Measurements from ENCODE around the gene TSC22D1. TPM values are rescaled to one million over a fixed set of nuclear protein-coding genes. Genes with fewer than 3 reads are reported as not detected.

TSC22D1 gene
- total RNA-seq, 1 donor from 2014 or later = 181 TPM

DNA sequence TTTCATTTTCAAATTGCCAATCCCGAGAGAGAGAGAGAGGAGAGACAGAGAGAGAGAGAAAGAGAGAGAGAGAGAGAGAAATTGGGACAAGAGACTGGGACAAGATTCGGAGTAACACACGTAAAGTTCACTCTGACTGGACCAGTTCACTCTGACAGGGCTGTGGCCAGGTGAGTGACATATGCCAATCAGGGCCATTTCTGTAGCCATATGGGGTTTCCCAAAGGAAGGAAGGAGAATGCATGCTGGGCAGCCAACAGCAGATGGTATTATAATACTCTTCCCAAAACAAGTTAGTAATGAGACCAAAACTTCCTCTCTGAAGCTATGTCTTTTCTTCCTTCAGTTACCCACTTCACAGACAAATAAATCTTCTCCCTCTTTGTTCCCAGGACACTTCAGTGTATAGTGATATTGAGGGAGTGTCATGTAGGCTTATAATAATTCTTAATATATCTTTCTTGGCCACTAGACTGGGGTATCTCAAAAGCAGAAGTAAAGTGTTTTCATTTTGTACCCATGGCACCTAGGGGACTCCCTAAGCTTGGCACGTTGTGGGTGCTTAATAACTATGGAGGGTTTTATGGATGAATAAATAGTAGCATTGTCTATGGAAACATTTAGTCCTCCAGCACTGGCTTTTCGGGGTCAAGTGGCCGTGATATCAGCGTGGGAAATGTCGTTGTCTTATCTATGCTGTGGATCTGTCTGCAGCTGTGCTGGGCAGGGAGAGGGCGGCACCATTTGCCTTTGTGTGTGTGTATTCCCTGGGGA, 150.9 kb downstream of the TSC22D1 start:
- H3K36me3 Mint-ChIP-seq = peaks cover 3% of the 10 kb centered on the region
- Histone ChIP-seq H3K4me3 (no peak overlapping the region), H3K36me3 (no peaks in the 10 kb centered on the region), H2AFZ (replicated peaks) (no peak overlapping the region), H4K20me1 (ENCODE audit: low read depth) (no peaks in the 10 kb centered on the region), H3K79me2 (ENCODE audit: low read depth) (no peaks in the 10 kb centered on the region), H3K4me1 (peaks cover 4% of the 10 kb centered on the region), H3K4me2 (no peak overlapping the region), H3K27ac (no peak overlapping the region), H3K9me3 (ENCODE audit: low read depth) (no peaks in the 10 kb centered on the region), H3F3A (ENCODE audit: low read depth) (no peaks in the 10 kb centered on the region), H3K9ac (no peak overlapping the region), H3K27me3 (no peaks in the 10 kb centered on the region)
- peaks cover 3% of the 10 kb centered on the region for H3K27me3 Mint-ChIP-seq (ENCODE audit: insufficient read depth, low read depth)
- H3K4me1 Mint-ChIP-seq = peaks cover 15% of the 10 kb centered on the region
- no peak overlapping the region for H3K4me3 Mint-ChIP-seq
- no peak for DNase-seq (ENCODE audit: low spot score)
- H3K27ac Mint-ChIP-seq = no peak overlapping the region
- TF ChIP-seq EZH2 (IDR thresholded peaks at IDR 0.05) (no peak), EZH2phosphoT487 (IDR thresholded peaks at IDR 0.05) (no peak)
- TF ChIP-seq, protein P1, sequence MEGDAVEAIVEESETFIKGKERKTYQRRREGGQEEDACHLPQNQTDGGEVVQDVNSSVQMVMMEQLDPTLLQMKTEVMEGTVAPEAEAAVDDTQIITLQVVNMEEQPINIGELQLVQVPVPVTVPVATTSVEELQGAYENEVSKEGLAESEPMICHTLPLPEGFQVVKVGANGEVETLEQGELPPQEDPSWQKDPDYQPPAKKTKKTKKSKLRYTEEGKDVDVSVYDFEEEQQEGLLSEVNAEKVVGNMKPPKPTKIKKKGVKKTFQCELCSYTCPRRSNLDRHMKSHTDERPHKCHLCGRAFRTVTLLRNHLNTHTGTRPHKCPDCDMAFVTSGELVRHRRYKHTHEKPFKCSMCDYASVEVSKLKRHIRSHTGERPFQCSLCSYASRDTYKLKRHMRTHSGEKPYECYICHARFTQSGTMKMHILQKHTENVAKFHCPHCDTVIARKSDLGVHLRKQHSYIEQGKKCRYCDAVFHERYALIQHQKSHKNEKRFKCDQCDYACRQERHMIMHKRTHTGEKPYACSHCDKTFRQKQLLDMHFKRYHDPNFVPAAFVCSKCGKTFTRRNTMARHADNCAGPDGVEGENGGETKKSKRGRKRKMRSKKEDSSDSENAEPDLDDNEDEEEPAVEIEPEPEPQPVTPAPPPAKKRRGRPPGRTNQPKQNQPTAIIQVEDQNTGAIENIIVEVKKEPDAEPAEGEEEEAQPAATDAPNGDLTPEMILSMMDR (IDR thresholded peaks at IDR 0.05) = no peak
- H3K9me3 Mint-ChIP-seq = peaks cover 7% of the 10 kb centered on the region

DNA sequence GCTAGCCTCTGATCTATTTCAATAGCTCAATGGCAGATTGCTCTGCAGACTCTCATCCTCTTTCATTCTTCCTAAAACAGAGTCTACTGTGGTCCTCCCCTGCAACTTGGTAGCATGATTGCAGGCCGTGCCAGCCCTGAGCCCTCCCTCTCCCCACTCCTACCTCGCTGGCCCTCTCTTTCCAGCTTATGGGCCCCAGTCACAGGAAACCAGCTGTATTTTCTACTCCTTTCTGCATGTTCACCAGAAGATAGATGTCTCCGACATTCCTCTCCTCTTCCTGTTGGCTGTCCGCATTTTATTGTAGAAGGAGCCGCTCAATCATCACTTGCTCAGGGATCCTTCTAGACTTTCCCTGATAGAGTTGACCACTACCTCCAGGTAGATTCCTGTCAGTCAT, 152.3 kb downstream of the TSC22D1 start:
- H3K27ac Mint-ChIP-seq = peak overlapping the region; percentile 4
- TF ChIP-seq EZH2 (IDR thresholded peaks at IDR 0.05) = no peak
- TF ChIP-seq, protein P1 (IDR thresholded peaks at IDR 0.05) = no peak

DNA sequence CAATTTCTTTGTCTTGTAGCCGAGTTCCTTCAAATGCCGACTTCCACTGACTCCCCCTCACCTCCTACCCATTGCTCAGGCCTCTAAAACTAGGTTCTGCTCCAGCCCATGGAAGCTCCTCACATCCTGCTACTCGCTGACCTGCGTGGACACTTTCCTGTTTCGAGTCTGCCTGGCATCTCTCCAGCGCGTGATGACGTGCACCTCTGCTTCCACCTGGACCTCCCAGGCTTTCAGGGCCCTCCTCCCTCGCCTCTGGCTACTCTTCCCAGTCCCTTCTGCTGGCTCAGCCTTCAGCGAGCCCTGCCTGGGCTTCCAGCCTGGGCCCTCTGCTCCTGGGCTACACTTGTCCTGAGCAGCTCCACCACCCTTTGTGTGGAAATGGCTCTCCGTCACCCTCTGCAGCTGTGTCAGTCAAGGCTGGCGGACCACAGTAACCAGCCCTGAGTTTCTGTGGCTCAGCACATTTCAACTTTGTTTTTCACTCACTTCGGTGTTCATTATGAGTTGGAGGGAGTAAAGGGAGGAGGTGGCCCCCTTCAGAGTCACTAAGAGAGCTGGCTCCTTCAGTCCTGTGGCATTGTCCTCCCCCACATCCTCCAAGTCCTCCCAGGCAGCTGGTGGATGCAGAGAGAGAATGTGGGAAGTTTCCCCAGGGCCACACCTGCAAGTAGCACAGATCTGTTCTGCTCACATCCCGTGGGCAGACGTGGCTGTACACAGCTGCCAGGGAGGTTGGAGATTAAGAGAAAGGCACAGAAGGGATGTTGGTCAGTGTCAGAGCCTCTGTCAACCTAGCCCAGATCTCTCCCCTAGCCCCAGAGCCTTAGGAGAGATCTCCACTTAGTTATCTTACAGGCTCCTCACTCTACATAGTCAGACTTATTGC, 153.1 kb downstream of the TSC22D1 start:
- H3K4me3 Mint-ChIP-seq = no peak overlapping the region
- H3K9me3 ChIP-seq (ENCODE audit: low read depth) = no peaks in the 10 kb centered on the region
- H3K4me2 ChIP-seq = no peak overlapping the region
- H3K9ac ChIP-seq = no peak overlapping the region
- H2AFZ ChIP-seq (replicated peaks) = no peak overlapping the region
- no peak overlapping the region for H3K27ac ChIP-seq
- no peaks in the 10 kb centered on the region for H4K20me1 ChIP-seq (ENCODE audit: low read depth)
- no peak for TF ChIP-seq EZH2 (IDR thresholded peaks at IDR 0.05)
- TF ChIP-seq, protein P1 (IDR thresholded peaks at IDR 0.05) = no peak
- TF ChIP-seq EZH2phosphoT487 (IDR thresholded peaks at IDR 0.05) = no peak
- H3K4me1 ChIP-seq = peaks cover 4% of the 10 kb centered on the region
- H3K4me1 Mint-ChIP-seq = peaks cover 15% of the 10 kb centered on the region
- peaks cover under 1% of the 10 kb centered on the region for H3K36me3 Mint-ChIP-seq
- no peaks in the 10 kb centered on the region for H3K79me2 ChIP-seq (ENCODE audit: low read depth)
- no peaks in the 10 kb centered on the region for H3K36me3 ChIP-seq
- peaks cover 3% of the 10 kb centered on the region for H3K27me3 Mint-ChIP-seq (ENCODE audit: insufficient read depth, low read depth)
- H3K27ac Mint-ChIP-seq = peak overlapping the region; percentile 73
- DNase-seq (ENCODE audit: low spot score) = no peak
- peaks cover 7% of the 10 kb centered on the region for H3K9me3 Mint-ChIP-seq
- no peaks in the 10 kb centered on the region for H3F3A ChIP-seq (ENCODE audit: low read depth)
- no peak overlapping the region for H3K4me3 ChIP-seq
- H3K27me3 ChIP-seq = no peaks in the 10 kb centered on the region

More for the DNA sequence above, 152.3 kb downstream of the TSC22D1 start:
- no peak overlapping the region for H3K27ac ChIP-seq
- H3K4me1 ChIP-seq = peaks cover 4% of the 10 kb centered on the region
- no peak overlapping the region for H3K4me3 ChIP-seq
- H2AFZ ChIP-seq (replicated peaks) = no peak overlapping the region
- H3K4me2 ChIP-seq = no peak overlapping the region
- Mint-ChIP-seq H3K4me1 (peaks cover 15% of the 10 kb centered on the region), H3K36me3 (peaks cover 3% of the 10 kb centered on the region), H3K4me3 (no peak overlapping the region), H3K9me3 (peaks cover 7% of the 10 kb centered on the region), H3K27me3 (ENCODE audit: insufficient read depth, low read depth) (peaks cover 3% of the 10 kb centered on the region)
- no peaks in the 10 kb centered on the region for H3F3A ChIP-seq (ENCODE audit: low read depth)
- no peaks in the 10 kb centered on the region for H3K36me3 ChIP-seq
- H3K27me3 ChIP-seq = no peaks in the 10 kb centered on the region
- no peak for DNase-seq (ENCODE audit: low spot score)
- no peaks in the 10 kb centered on the region for H3K9me3 ChIP-seq (ENCODE audit: low read depth)
- no peak overlapping the region for H3K9ac ChIP-seq
- no peaks in the 10 kb centered on the region for H4K20me1 ChIP-seq (ENCODE audit: low read depth)
- no peaks in the 10 kb centered on the region for H3K79me2 ChIP-seq (ENCODE audit: low read depth)

All from neural progenitor cell (in vitro differentiated cells).